ENCODE data around the gene CBLL1. TPM values are rescaled to one million over a fixed set of nuclear protein-coding genes. Genes with fewer than 3 reads are reported as not detected.

CBLL1 gene
- total and polyA plus RNA-seq, 2 of the 4 experiments (the other 2 are of a cell fraction): 15.6 to 19.0 TPM

DNA sequence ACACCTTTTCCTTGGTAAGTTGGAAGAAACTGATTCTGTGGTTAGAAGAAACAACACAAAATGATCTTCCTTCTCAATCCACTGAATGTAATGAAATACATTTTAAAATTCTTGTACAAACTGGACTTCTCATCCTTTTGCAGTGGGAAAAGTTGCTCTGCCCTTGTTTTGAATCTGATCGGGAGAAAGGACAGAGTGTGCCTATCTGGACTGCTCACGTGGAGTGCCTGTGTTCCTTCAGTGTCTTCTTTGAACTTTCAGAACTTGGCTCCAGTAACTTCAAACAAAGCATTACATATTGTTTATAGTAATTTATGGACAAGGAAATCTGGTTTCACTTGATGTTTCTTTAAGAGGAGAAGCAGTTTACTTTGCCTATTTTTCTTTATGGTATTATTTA, 42.0 kb downstream of the CBLL1 start:
- no peaks in the 10 kb centered on the region for H4K20me1 ChIP-seq (ENCODE audit: insufficient read depth, low read length)
- no peak overlapping the region for H4K91ac ChIP-seq (ENCODE audit: insufficient read depth, low read depth, low read length)
- in situ Hi-C loops (cut with MboI; ENCODE audit: low sequenced_read_pairs): no loop called here
- H3K4me1 ChIP-seq (ENCODE audit: control insufficient read depth, insufficient read depth, low read length): no peaks in the 10 kb centered on the region
- H3K36me3 ChIP-seq (ENCODE audit: control insufficient read depth, insufficient read depth, low read length): no peaks in the 10 kb centered on the region
- no peak for ATAC-seq (ENCODE audit: low read depth)
- H3K27ac ChIP-seq (ENCODE audit: insufficient read depth, low read length): no peak overlapping the region
- H3K4me2 ChIP-seq (ENCODE audit: low read depth, low read length): peak overlapping the region; percentile 19; the same call in 1 of the 2 replicates
- no peak overlapping the region for H2BK15ac ChIP-seq (ENCODE audit: low read depth, low read length)
- no peak overlapping the region for H2AK9ac ChIP-seq (replicated peaks; ENCODE audit: low read depth, low read length, poor library complexity)
- no peak overlapping the region for H2AK5ac ChIP-seq (ENCODE audit: low read depth, low read length)
- no peak overlapping the region for H4K8ac ChIP-seq (ENCODE audit: low read depth in 2 of 2, low read length in 2 of 2)
- no CpG with 5 or more reads among the region's 2 CpGs for WGBS, 2 experiments (ENCODE audit: extremely low coverage in 2 of 2, insufficient read length in 1 of 2)
- BruUV-seq (replicated peaks): no TSS peak
- no peak overlapping the region for H2BK120ac ChIP-seq (ENCODE audit: low read depth, low read length)
- intact Hi-C loops (cut with micrococcal nuclease): no loop called here
- no peak overlapping the region for H2BK20ac ChIP-seq (ENCODE audit: low read depth, low read length)
- no peak overlapping the region for H3K23ac ChIP-seq (ENCODE audit: low read depth, low read length)
- no peak overlapping the region for H3K18ac ChIP-seq (ENCODE audit: low read depth, low read length)
- H3K27me3 ChIP-seq (ENCODE audit: control insufficient read depth, insufficient read depth, low read length): peaks cover 34% of the 10 kb centered on the region
- H3K79me1 ChIP-seq (ENCODE audit: low read depth in 1 of 2, low read length in 2 of 2): no peaks in the 10 kb centered on the region
- no peak overlapping the region for H3K14ac ChIP-seq (replicated peaks; ENCODE audit: low read depth, low read length)
- H2AFZ ChIP-seq (replicated peaks; ENCODE audit: low read length, poor library complexity): no peak overlapping the region
- H3K9me3 ChIP-seq (ENCODE audit: control insufficient read depth, insufficient read depth, low read length): no peaks in the 10 kb centered on the region
- TF ChIP-seq SMC3 (IDR thresholded peaks at IDR 0.05; ENCODE audit: low read depth, low read length) (no peak), BHLHE40 (IDR thresholded peaks at IDR 0.05; ENCODE audit: low read depth, low read length) (no peak), USF2 (IDR thresholded peaks at IDR 0.05; ENCODE audit: low read depth, low read length) (no peak), MAFK (IDR thresholded peaks at IDR 0.05; ENCODE audit: low read depth, low read length) (no peak), NFE2L2 (IDR thresholded peaks at IDR 0.05; ENCODE audit: low read depth, low read length) (no peak), RFX5 (IDR thresholded peaks at IDR 0.05; ENCODE audit: low read depth, low read length) (no peak), CEBPB (IDR thresholded peaks at IDR 0.05; ENCODE audit: low read depth, low read length) (no peak), CHD1 (IDR thresholded peaks at IDR 0.05; ENCODE audit: low read depth, low read length) (no peak), RCOR1 (IDR thresholded peaks at IDR 0.05; ENCODE audit: insufficient replicate concordance, low read length) (no peak), FOS (IDR thresholded peaks at IDR 0.05; ENCODE audit: low read depth, low read length) (no peak), RAD21 (IDR thresholded peaks at IDR 0.05; ENCODE audit: low read length) (no peak)
- TF ChIP-seq, protein P1, sequence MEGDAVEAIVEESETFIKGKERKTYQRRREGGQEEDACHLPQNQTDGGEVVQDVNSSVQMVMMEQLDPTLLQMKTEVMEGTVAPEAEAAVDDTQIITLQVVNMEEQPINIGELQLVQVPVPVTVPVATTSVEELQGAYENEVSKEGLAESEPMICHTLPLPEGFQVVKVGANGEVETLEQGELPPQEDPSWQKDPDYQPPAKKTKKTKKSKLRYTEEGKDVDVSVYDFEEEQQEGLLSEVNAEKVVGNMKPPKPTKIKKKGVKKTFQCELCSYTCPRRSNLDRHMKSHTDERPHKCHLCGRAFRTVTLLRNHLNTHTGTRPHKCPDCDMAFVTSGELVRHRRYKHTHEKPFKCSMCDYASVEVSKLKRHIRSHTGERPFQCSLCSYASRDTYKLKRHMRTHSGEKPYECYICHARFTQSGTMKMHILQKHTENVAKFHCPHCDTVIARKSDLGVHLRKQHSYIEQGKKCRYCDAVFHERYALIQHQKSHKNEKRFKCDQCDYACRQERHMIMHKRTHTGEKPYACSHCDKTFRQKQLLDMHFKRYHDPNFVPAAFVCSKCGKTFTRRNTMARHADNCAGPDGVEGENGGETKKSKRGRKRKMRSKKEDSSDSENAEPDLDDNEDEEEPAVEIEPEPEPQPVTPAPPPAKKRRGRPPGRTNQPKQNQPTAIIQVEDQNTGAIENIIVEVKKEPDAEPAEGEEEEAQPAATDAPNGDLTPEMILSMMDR (conservative IDR thresholded peaks at IDR 0.05; ENCODE audit: low read depth, low read length): no peak
- no peak overlapping the region for H3K9ac ChIP-seq (ENCODE audit: low read depth, low read length)
- dilution Hi-C loops (cut with HindIII; ENCODE audit: low sequenced_read_pairs, unreplicated experiment): no loop called here
- no peak overlapping the region for H2BK5ac ChIP-seq (ENCODE audit: low read depth, low read length, poor library complexity, severe bottlenecking)
- no peak for DNase-seq
- no peak overlapping the region for H3K4me3 ChIP-seq (ENCODE audit: insufficient read depth, low read depth, low read length)
- H3K9me1 ChIP-seq (ENCODE audit: insufficient read depth, low read length): no peaks in the 10 kb centered on the region; the same call in 1 of the 2 replicates
- no peak overlapping the region for H3K4ac ChIP-seq (ENCODE audit: low read depth, low read length)
- POLR2A ChIA-PET (ENCODE audit: unreplicated experiment): no interaction called here
- H3K56ac ChIP-seq (ENCODE audit: extremely low read depth, insufficient read depth, low read length): no peak overlapping the region
- H4K5ac ChIP-seq (ENCODE audit: low read depth, low read length): no peak overlapping the region
- CTCF ChIA-PET: no interaction called here

Data from IMR-90 (cell line).